OCI-LY7 (cell line): ENCODE measurements around the gene DENND1A. TPM values are rescaled to one million over a fixed set of nuclear protein-coding genes. Genes with fewer than 3 reads are reported as not detected.

ENCODE experiments used
- BruUV-seq: library from RNA; stranded (reverse); fragments of 400-500 nt; replicated peaks from 2 replicates; lab custom pipeline; 2021; lab: Mats Ljungman, UMichigan
- CTCF ChIA-PET: fragments of 300-600 bp; sonication (Branson Sonifier 250); formaldehyde crosslinking; loops from one replicate; lab custom pipeline; 2022; ENCODE audit warnings: antibody characterized with exemption; ENCODE audit not compliant: unreplicated experiment; lab: Charles Lee
- POLR2A ChIA-PET: fragments of 300-600 bp; sonication (Branson Sonifier 250); formaldehyde crosslinking; loops from one replicate; lab custom pipeline; 2022; ENCODE audit warnings: antibody characterized with exemption; lab: Charles Lee
- DNase-seq: peaks from one replicate; pipeline ENCODE4 v3.0.0-alpha.2; 2015; ENCODE audit warnings: low spot score
- H2AFZ ChIP-seq: fragments of 200-600 bp; sonication (generic), shearing (Covaris generic); 2 replicates; pipeline ENCODE4 v1.6.1; 2014; ENCODE audit warnings: mild to moderate bottlenecking, antibody characterized with exemption, low read length, moderate library complexity
- H3K27ac ChIP-seq: fragments of 200-600 bp; sonication (generic); 2 replicates; pipeline ENCODE4 v1.5.1; 2014; ENCODE audit warnings: mixed run types, low read depth, mild to moderate bottlenecking, moderate library complexity, low read length, inconsistent platforms; ENCODE audit not compliant: poor library complexity, severe bottlenecking
- H3K36me3 ChIP-seq: fragments of 200-600 bp; sonication (generic); 2 replicates; pipeline ENCODE4 v1.6.1; 2014; ENCODE audit warnings: mild to moderate bottlenecking, antibody characterized with exemption, low read length, moderate library complexity, mixed read lengths; ENCODE audit not compliant: insufficient read depth
- H3K4me1 ChIP-seq: fragments of 200-600 bp; sonication (generic); 2 replicates; pipeline ENCODE4 v1.5.1; 2014; ENCODE audit warnings: mild to moderate bottlenecking, low read length; ENCODE audit not compliant: insufficient read depth, poor library complexity, severe bottlenecking
- H3K4me2 ChIP-seq: fragments of 200-600 bp; sonication (generic); 2 replicates; pipeline ENCODE4 v1.6.1; 2014; ENCODE audit warnings: mild to moderate bottlenecking, low read length
- H3K4me3 ChIP-seq: fragments of 200-600 bp; sonication (generic); 2 replicates; pipeline ENCODE4 v1.5.1; 2014; ENCODE audit warnings: mild to moderate bottlenecking, low read depth, low read length; ENCODE audit not compliant: poor library complexity, severe bottlenecking
- H3K79me2 ChIP-seq: fragments of 200-600 bp; sonication (generic); 2 replicates; pipeline ENCODE4 v1.6.1; 2016; ENCODE audit warnings: low read depth, mild to moderate bottlenecking, low read length, moderate library complexity, mixed read lengths; ENCODE audit not compliant: insufficient read depth
- H3K9me2 ChIP-seq: fragments of 200-600 bp; sonication (generic); 2 replicates; pipeline ENCODE4 v1.6.1; 2016; ENCODE audit warnings: mild to moderate bottlenecking, low read length, mixed read lengths; ENCODE audit not compliant: insufficient read depth
- H3K9me3 ChIP-seq: fragments of 200-600 bp; sonication (generic); 2 replicates; pipeline ENCODE4 v1.6.1; 2014; ENCODE audit warnings: mild to moderate bottlenecking, mixed run types, low read length, mixed read lengths
- H4K20me1 ChIP-seq: fragments of 200-600 bp; sonication (generic); 2 replicates; pipeline ENCODE4 v1.6.1; 2014; ENCODE audit warnings: mild to moderate bottlenecking, antibody characterized with exemption, low read length, moderate library complexity, mixed read lengths; ENCODE audit not compliant: insufficient read depth
- CTCF ChIP-seq: fragments of 200-600 bp; sonication (generic); conservative IDR thresholded peaks from 2 replicates; pipeline ENCODE4 v1.5.1; 2014; ENCODE audit warnings: mild to moderate bottlenecking, antibody characterized with exemption, low read length, moderate library complexity, mixed read lengths
- EZH2phosphoT487 ChIP-seq: fragments of 200-600 bp; sonication (generic); IDR thresholded peaks from 2 replicates; pipeline ENCODE4 v1.6.1; 2018; ENCODE audit warnings: low read depth, borderline replicate concordance, mild to moderate bottlenecking, mixed run types, antibody characterized with exemption, low read length, moderate library complexity, mixed read lengths
- intact Hi-C: fragments of 100-400 bp; cut with micrococcal nuclease; formaldehyde crosslinking; loops from one replicate; pipeline ENCODE4 v1.10.0; 2022; ENCODE audit not compliant: unreplicated experiment
- total RNA-seq, 2 experiments: library from RNA; depleted of rRNA in 1 of 2; stranded (reverse); fragments of >200 nt in 1 of 2; shearing (Covaris generic) in 1 of 2; gene quantifications; 2 replicates each; pipeline ENCODE4 v1.2.3, GENCODE V29; 2014 to 2022

DENND1A gene
- total RNA-seq, 2 experiments from 2014 or later: 17.9 to 36.3 TPM

GRCh38 chr9:123422635-123423310 is 507.2 kb downstream of the DENND1A start:
- intact Hi-C loops: no loop called here
- H3K9me3 ChIP-seq: no peaks in the 10 kb centered on the region
- TF ChIP-seq EZH2phosphoT487: no peak
- TF ChIP-seq CTCF: no peak
- H2AFZ ChIP-seq: no peak overlapping the region
- BruUV-seq: no TSS peak
- peaks cover 11% of the 10 kb centered on the region for H3K4me1 ChIP-seq
- no peak overlapping the region for H3K4me2 ChIP-seq
- DNase-seq: no peak
- H3K4me3 ChIP-seq: no peak overlapping the region
- ChIA-PET CTCF (no interaction called here), POLR2A (interaction anchor here (0.6 kb wide), 1 partner anchor 431 kb away, joined by 4 read pairs; no protein-coding TSS in a partner anchor)
- H3K36me3 ChIP-seq: no peaks in the 10 kb centered on the region
- H4K20me1 ChIP-seq: no peaks in the 10 kb centered on the region
- no peaks in the 10 kb centered on the region for H3K9me2 ChIP-seq
- no peaks in the 10 kb centered on the region for H3K79me2 ChIP-seq
- no peak overlapping the region for H3K27ac ChIP-seq

GRCh38 chr9:123421801-123422455 is 508.0 kb downstream of the DENND1A start:
- H2AFZ ChIP-seq: no peak overlapping the region
- H3K27ac ChIP-seq: no peak overlapping the region
- no peak for DNase-seq
- H3K9me2 ChIP-seq: no peaks in the 10 kb centered on the region
- H3K4me2 ChIP-seq: no peak overlapping the region
- BruUV-seq: no TSS peak
- ChIA-PET CTCF (no interaction called here), POLR2A (no interaction called here)
- H3K36me3 ChIP-seq: no peaks in the 10 kb centered on the region
- H3K4me1 ChIP-seq: peaks cover 10% of the 10 kb centered on the region
- intact Hi-C loops: no loop called here
- H3K9me3 ChIP-seq: no peaks in the 10 kb centered on the region
- no peaks in the 10 kb centered on the region for H3K79me2 ChIP-seq
- no peaks in the 10 kb centered on the region for H4K20me1 ChIP-seq
- no peak overlapping the region for H3K4me3 ChIP-seq
- TF ChIP-seq CTCF: no peak
- no peak for TF ChIP-seq EZH2phosphoT487

- Histone ChIP-seq H4K20me1 (no peaks in the 10 kb centered on the region), H3K9me2 (no peaks in the 10 kb centered on the region), H3K4me2 (no peak overlapping the region), H3K27ac (no peak overlapping the region), H3K4me1 (peaks cover 3% of the 10 kb centered on the region), H3K79me2 (no peaks in the 10 kb centered on the region), H3K36me3 (no peaks in the 10 kb centered on the region), H2AFZ (no peak overlapping the region), H3K9me3 (no peaks in the 10 kb centered on the region), H3K4me3 (no peak overlapping the region)
- DNase-seq: no peak
- TF ChIP-seq CTCF (no peak), EZH2phosphoT487 (no peak)
- no TSS peak for BruUV-seq
- intact Hi-C loops: no loop called here
- CTCF ChIA-PET: no interaction called here
- POLR2A ChIA-PET: no interaction called here
Measured at GRCh38 chr9:123421186-123421585, 508.7 kb downstream of the DENND1A start.
